Mesenchymal stem cell (in vitro differentiated cells and primary cell): ENCODE results near the gene CSF3.

Source experiments
- small RNA-seq: library from polyadenylated mRNA; stranded (forward); fragments of <200 nt; extraction: miRNeasy Mini kit (QIAGEN cat#:217004); gene quantifications from one replicate; pipeline ENCODE3, GENCODE V24; 2013; ENCODE audit warnings: low read depth

The CSF3 gene

Small RNA genes within 50 kb of the gene (small RNA-seq; reads per million reads assigned to genes)
- gene SNORD124 = 169 reads per million, percentile 94 among the genes with 10 or more reads in this experiment
